Heart left ventricle (tissue), 16 donors: ENCODE results near the gene KLHL13. TPM values are rescaled to one million over a fixed set of nuclear protein-coding genes. Genes with fewer than 3 reads are reported as not detected.

Experiments used
- ATAC-seq, 4 donors: fragments of 200-7000 bp; cut with Tn5 transposase; one replicate each; pipeline ENCODE4 v1.9.1; 2020 to 2022; ENCODE audit warnings: moderate library complexity in 4 of 4, mild to moderate bottlenecking in 3 of 4, moderate number of reproducible peaks in 1 of 4
- DNase-seq, 5 donors: peaks; one replicate each; pipeline ENCODE4 v3.0.0-alpha.2; 2020
- H3K27ac ChIP-seq, 12 donors: fragments of 200-600 bp; sonication (generic) in 4 of 12; one replicate each; pipeline versions ENCODE4 v1.5.0 to v1.8.0; 2016 to 2022; ENCODE audit warnings: mild to moderate bottlenecking in 2 of 12
- H3K27me3 ChIP-seq, 9 donors: fragments of 200-600 bp; sonication (generic) in 2 of 9; one replicate each; pipeline versions ENCODE4 v1.5.1 to v1.8.0; 2016 to 2022; ENCODE audit warnings: mild to moderate bottlenecking in 3 of 9
- H3K36me3 ChIP-seq, 9 donors: fragments of 200-600 bp; sonication (generic) in 2 of 9; one replicate each; pipeline versions ENCODE4 v1.5.0 to v1.8.0; 2018 to 2022; ENCODE audit warnings: mild to moderate bottlenecking in 2 of 9
- H3K4me1 ChIP-seq, 12 donors: fragments of 200-600 bp; sonication (generic) in 4 of 12; one replicate each; pipeline versions ENCODE4 v1.5.0 to v1.8.0; 2016 to 2022; ENCODE audit warnings: mild to moderate bottlenecking in 3 of 12
- H3K4me3 ChIP-seq, 12 donors: fragments of 200-600 bp; sonication (generic) in 4 of 12; one replicate each; pipeline versions ENCODE4 v1.5.0 to v1.8.0; 2017 to 2022; ENCODE audit warnings: mild to moderate bottlenecking in 9 of 12, moderate library complexity in 4 of 12
- H3K9me3 ChIP-seq, 12 donors: fragments of 200-600 bp; sonication (generic) in 4 of 12; one replicate each; pipeline versions ENCODE4 v1.5.0 to v1.8.0; 2016 to 2022; ENCODE audit warnings: mild to moderate bottlenecking in 1 of 12
- POLR2A ChIP-seq, 2 donors: fragments of 450-650 bp; IDR thresholded peaks; one replicate each; pipeline ENCODE4 v1.6.1; 2017; ENCODE audit warnings: antibody characterized with exemption in 2 of 2, mild to moderate bottlenecking in 2 of 2, moderate library complexity in 2 of 2
- WGBS, 4 donors: extraction: QIAGEN DNeasy Blood & Tissue Kit in 2 of 4; methylation state at CpG; one replicate each; pipeline versions ENCODE4 v1.1.5 to v1.1.7; 2013 to 2018; 5-methylcytosine and 5-hydroxymethylcytosine counted together
- intact Hi-C, 10 donors: fragments of 100-400 bp; cut with DNase I; formaldehyde crosslinking; loops; one replicate each; pipeline versions ENCODE4 v1.11.1 to v1.14.2; 2022
- polyA plus RNA-seq, 2 donors: library from polyadenylated mRNA; stranded (reverse); fragments of 200-250 nt; gene quantifications; one replicate each; pipeline ENCODE4 v1.2.3, GENCODE V29; 2013
- total RNA-seq, 9 donors: library from RNA; depleted of rRNA in 2 of 9; stranded (reverse); fragments of >200 nt in 2 of 9; fragmentation: NEBNext Ultra II Directional in 3 of 9; extraction: Animal tissue kit (Norgen Biotek cat#: 25700) in 3 of 9; gene quantifications; one replicate each; pipeline versions ENCODE4 v1.1.0 to v1.2.4, GENCODE V29; 2016 to 2023
- TF ChIP-seq, protein P1 (sequence below), 12 donors: fragments of 200-600 bp; sonication (generic) in 4 of 12; IDR thresholded peaks; one replicate each; pipeline versions ENCODE4 v1.5.0 to v1.8.0; 2018 to 2022; ENCODE audit warnings: antibody characterized with exemption in 12 of 12, mild to moderate bottlenecking in 5 of 12
- donor health status: ischemic (EF 13 %, LVEDD 7.1; RV severe dilation, severe dysfunction).
- donor health status: healthy with polysubstance abuse.
- donor health status: DM: no; HTN: yes; CAD: no.
- donor health status: DM: no; HTN: no; CAD: no.
- donor health status: ischemic (EF 25% LVEDD 6.9; RV normal size, moderate dysfunction).
- donor health status: ischemic (EF 25% LVEDD 5.7; RV mildly dilated, moderate dysfunction).
- donor health status: healthy.
- donor health status: DM: yes; HTN: yes; CAD: no.
- donor health status: ischemic (EF 35%, LVEDD 5.7; RV mildly dilated, moderate dysfunction).
- donor health status: nonischemic (EF 11% LVEDD 7.7; RV severe dilation, severe dysfunction).
- donor health status: DM: yes; HTN: yes; CAD: no.
- donor health status: PGD.
- donor health status: ischemic (EF 29% LVEDD 5.4; RV normal size, mild dysfunction).
- donor health status: nonischemic (EF 23%, LVEDD 6.1; RV moderate dilation, normal function).

KLHL13 gene
- total and polyA plus RNA-seq, 11 donors, result 3.4 to 14.2 (median 7.7) TPM

DNA sequence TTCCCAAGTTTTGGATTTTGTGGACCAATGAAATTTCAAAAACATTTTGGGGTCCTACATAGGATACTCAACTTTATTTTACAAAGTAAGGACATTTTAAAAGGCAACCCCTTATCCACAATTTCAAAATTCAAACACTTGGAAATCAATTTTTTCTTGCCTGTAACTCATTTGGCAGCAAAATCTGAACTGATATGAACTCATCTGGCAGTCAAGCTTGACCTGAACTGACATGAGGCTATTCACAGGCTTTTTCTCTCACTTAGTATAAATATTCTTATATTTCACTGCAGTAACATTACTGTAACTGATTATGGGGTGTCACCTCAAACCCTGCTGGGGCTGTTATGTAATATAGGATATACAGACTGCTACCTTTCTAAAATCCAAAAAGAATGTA is 116.1 kb downstream of the KLHL13 start:
- Histone ChIP-seq H3K27me3 (no peaks in the 10 kb centered on the region), H3K27ac (no peak overlapping the region), H3K9me3 (no peaks in the 10 kb centered on the region), H3K4me3 (no peak overlapping the region), H3K4me1 (no peaks in the 10 kb centered on the region), H3K36me3 (no peaks in the 10 kb centered on the region)
- ATAC-seq, result no peak
- intact Hi-C loops, result loop anchor here in 2 of 10 donors (5.0 to 10.0 kb wide), 3 partner anchors 117 to 227 kb away; partner anchors contain the start of gene KLHL13 (in 1 of the 2)
- no peak for TF ChIP-seq POLR2A (IDR thresholded peaks at IDR 0.05)
- TF ChIP-seq, protein P1, sequence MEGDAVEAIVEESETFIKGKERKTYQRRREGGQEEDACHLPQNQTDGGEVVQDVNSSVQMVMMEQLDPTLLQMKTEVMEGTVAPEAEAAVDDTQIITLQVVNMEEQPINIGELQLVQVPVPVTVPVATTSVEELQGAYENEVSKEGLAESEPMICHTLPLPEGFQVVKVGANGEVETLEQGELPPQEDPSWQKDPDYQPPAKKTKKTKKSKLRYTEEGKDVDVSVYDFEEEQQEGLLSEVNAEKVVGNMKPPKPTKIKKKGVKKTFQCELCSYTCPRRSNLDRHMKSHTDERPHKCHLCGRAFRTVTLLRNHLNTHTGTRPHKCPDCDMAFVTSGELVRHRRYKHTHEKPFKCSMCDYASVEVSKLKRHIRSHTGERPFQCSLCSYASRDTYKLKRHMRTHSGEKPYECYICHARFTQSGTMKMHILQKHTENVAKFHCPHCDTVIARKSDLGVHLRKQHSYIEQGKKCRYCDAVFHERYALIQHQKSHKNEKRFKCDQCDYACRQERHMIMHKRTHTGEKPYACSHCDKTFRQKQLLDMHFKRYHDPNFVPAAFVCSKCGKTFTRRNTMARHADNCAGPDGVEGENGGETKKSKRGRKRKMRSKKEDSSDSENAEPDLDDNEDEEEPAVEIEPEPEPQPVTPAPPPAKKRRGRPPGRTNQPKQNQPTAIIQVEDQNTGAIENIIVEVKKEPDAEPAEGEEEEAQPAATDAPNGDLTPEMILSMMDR (IDR thresholded peaks at IDR 0.05), result no peak
- no peak for DNase-seq

DNA sequence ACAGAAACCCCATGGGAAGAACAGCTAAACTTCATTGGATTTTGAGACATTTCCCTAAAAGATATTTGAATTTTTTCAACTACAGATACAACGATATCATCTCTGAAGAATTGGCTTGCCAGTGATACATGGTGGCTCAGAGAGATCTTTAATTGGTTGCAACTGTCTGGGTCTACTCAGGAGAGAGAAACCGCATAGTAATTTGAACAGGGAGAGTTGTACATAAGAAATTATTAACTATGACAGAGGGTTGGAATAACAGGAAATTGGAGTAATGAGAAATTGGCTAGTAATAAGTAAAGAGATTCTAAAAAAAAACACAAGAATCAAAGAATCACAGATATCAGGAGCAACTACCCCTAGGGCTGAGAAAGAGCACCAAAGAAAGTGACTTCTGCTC is 118.4 kb downstream of the KLHL13 start:
- 77 to 93% (median 85%) methylated on average over 2 of the region's 2 CpGs for WGBS, 4 donors
- no peak for TF ChIP-seq POLR2A (IDR thresholded peaks at IDR 0.05)
- TF ChIP-seq, protein P1 (IDR thresholded peaks at IDR 0.05), result no peak
- Histone ChIP-seq H3K4me1 (no peaks in the 10 kb centered on the region), H3K27ac (no peak overlapping the region), H3K36me3 (no peaks in the 10 kb centered on the region), H3K9me3 (no peaks in the 10 kb centered on the region), H3K27me3 (no peaks in the 10 kb centered on the region), H3K4me3 (no peak overlapping the region)
- ATAC-seq (no peak), DNase-seq (no peak)
- intact Hi-C loops, result loop anchor here in 8 of 10 donors (5.0 to 10.0 kb wide), 2 partner anchors 227 to 229 kb away; no protein-coding TSS in a partner anchor

DNA sequence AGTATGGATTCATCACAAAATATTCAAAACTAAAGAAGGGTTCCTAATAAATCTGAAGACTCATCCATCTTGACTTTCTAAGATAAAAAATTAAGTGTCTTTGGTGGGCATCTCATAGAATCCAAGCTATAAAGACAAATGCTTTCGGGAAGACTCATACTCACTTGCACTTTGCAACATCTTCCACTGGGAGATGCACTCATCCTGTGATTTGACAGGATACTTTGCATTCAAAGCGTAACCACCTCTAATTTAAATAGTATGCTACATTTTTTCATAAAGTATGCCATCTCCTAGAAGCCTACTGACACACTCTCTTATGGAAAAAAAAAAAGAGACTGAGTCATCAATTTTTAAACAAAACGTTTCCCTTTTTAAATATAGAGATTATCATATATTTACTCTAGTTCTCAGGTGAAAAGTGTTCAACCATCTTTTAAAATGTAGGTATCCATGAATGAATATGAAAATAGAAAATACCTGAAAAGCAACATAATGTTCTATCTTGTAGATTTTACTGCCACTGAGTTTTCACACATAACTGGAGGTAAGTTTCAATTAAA is 119.6 kb downstream of the KLHL13 start:
- intact Hi-C loops, result loop anchor here in 8 of 10 donors (5.0 to 10.0 kb wide), 2 partner anchors 228 to 230 kb away; no protein-coding TSS in a partner anchor

DNA sequence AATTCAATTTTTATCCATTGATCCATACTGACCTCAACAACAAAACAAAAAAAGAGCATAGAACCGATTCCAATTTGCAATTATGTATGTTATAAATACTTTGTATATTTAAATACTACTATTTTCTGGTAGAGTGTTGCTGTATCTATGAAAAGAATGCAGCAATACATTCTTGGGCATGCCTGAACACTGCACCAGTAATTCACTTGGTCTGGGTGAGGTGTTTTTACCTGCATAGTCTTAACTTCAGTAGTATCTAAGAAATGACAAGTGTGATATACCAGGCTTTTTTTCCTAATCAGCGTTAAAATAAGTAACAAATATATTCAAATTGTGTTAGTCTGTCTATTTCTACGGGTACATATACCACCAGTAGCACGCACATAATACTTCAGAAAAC is 120.2 kb downstream of the KLHL13 start:
- intact Hi-C loops, result loop anchor here in 8 of 10 donors (5.0 to 10.0 kb wide), 2 partner anchors 228 to 231 kb away; no protein-coding TSS in a partner anchor
- Histone ChIP-seq H3K9me3 (no peaks in the 10 kb centered on the region), H3K36me3 (no peaks in the 10 kb centered on the region), H3K4me3 (no peak overlapping the region), H3K27me3 (no peaks in the 10 kb centered on the region), H3K27ac (no peak overlapping the region), H3K4me1 (no peaks in the 10 kb centered on the region)
- no peak for ATAC-seq
- 55 to 84% (median 69%) methylated on average over 4 of the region's 4 CpGs for WGBS, 4 donors
- DNase-seq, result no peak
- no peak for TF ChIP-seq POLR2A (IDR thresholded peaks at IDR 0.05)
- TF ChIP-seq, protein P1 (IDR thresholded peaks at IDR 0.05), result no peak

More for the DNA sequence above, 119.6 kb downstream of the KLHL13 start:
- Histone ChIP-seq H3K36me3 (no peaks in the 10 kb centered on the region), H3K9me3 (no peaks in the 10 kb centered on the region), H3K27ac (no peak overlapping the region), H3K27me3 (no peaks in the 10 kb centered on the region), H3K4me3 (no peak overlapping the region), H3K4me1 (no peaks in the 10 kb centered on the region)
- 33 to 47% (median 39%) methylated on average over 3 of the region's 3 CpGs for WGBS, 4 donors
- ATAC-seq, result no peak
- TF ChIP-seq, protein P1 (IDR thresholded peaks at IDR 0.05), result peak in 9 of 12 donors; percentile 9 to 48 (median 25)
- no peak for TF ChIP-seq POLR2A (IDR thresholded peaks at IDR 0.05)
- no peak for DNase-seq
